WI38 (cell line): ENCODE results near the gene FNTB.

Experiments used
- H3K4me3 ChIP-seq: 2 replicates; pipeline ENCODE4 v1.5.1; 2011; ENCODE audit warnings: low read depth, mild to moderate bottlenecking, control low read depth, low read length
- CTCF ChIP-seq: IDR thresholded peaks from 2 replicates; pipeline ENCODE4 v1.5.1; 2012; ENCODE audit warnings: low read depth, mild to moderate bottlenecking, control low read depth, low read length

FNTB gene

GRCh38 chr14:65015391-65015790 lies 28.7 kb downstream of the FNTB start:
- no peak for TF ChIP-seq CTCF

GRCh38 chr14:65016471-65016870 lies 29.8 kb downstream of the FNTB start:
- TF ChIP-seq CTCF = no peak
- H3K4me3 ChIP-seq = no peak overlapping the region

More at GRCh38 chr14:65015391-65015790, 28.7 kb downstream of the FNTB start:
- no peak overlapping the region for H3K4me3 ChIP-seq

- no peak overlapping the region for H3K4me3 ChIP-seq
- TF ChIP-seq CTCF = peak; percentile 61
These were observed 33.4 kb downstream of the FNTB start for GRCh38 chr14:65019944-65020566.

- no peak for TF ChIP-seq CTCF
- no peak overlapping the region for H3K4me3 ChIP-seq
These were observed 38.3 kb downstream of the FNTB start for GRCh38 chr14:65024957-65025356.

DNA sequence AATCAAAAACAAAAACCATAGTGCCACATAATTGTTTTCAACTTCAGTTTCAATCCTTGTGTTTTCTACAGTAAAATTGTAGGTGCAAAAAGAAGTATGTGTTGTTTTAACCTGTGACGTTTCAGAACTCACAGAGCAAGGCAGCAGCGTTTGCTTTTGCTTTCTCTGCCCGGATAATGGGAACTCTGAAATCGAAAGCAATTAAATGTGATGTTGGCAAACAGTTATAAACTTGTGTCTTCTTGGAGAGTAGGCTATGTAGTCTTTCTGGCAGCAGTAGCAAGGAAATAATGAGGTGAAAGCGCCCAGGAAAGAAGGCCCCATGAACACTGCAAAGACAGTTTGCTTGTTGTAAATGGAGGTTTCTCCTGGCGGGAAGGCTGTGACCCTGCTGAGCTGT lies 39.1 kb downstream of the FNTB start:
- no peak for TF ChIP-seq CTCF
- H3K4me3 ChIP-seq = no peak overlapping the region

DNA sequence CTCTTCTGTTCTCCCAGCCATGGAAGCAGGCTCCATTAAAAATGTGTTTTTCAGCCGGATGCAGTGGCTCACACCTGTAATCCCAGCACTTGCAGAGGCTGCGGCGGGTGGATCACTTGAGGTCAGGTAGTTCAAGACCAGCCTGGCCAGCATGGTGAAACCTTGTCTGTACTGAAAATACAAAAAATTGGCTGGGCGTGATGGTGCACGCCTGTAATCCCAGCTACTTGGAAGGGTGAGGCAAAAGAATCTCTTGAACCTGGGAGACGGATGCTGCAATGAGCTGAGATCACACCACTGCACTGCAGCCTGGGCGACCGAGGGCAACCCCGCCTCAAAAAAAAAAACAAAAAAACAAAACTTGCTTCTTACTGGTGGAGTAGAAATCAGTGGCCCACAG lies 39.8 kb downstream of the FNTB start:
- TF ChIP-seq CTCF = no peak
- H3K4me3 ChIP-seq = no peak overlapping the region

DNA sequence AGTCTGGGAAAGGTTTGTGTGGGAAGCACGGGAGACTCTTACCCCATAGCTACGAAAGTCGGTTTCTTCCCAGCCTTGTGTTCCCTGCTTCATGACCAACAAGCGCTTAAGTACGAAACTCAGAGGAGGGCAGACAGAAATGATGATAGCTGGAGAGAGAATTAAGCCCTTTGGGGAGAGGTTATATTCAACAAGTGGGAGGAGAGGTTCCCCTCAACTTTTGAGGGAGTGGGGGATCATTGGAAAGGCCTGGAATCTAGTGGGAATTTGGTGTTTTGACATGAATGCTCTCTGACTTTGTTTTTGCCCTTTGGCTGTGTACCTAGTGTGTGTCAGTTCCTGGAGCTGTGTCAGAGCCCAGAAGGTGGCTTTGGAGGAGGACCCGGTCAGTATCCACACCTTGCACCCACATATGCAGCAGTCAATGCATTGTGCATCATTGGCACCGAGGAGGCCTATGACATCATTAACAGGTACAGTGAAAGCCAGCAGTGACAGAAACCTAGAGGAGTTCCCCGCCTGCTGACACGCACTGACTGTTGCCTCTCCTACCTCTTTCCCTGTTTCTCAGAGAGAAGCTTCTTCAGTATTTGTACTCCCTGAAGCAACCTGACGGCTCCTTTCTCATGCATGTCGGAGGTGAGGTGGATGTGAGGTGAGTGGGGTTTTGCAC lies 40.6 kb downstream of the FNTB start:
- TF ChIP-seq CTCF = no peak
- H3K4me3 ChIP-seq = no peak overlapping the region
